ENCODE measurements around the gene ASPN.

The ASPN gene
- total RNA-seq, result 0 reads per million in 3 experiments

DNA sequence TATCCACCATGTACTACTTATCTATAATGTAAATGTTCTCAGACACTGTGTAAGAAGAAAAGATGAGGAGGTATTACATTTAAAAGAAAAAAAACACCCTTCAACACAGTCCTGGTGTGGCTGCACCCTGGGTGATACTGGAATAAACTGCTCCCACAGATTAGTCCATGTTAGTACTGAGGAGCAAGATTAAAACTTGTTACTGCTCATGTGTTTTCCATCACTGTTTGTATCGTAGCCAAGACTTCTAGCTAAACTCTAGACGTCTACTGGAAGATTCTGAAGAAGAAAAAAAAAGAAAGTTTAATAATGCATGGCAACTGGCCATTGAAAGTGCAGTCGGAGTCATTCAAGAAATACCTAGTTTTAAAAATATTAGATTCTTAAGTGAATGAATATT, at the start of gene ASPN:
Gene ASPN (minus strand): TSS at position 178 of the 400 bp plus-strand sequence.
- no peak for DNase-seq

- no peak for DNase-seq
These were observed 48.6 kb upstream of the ASPN start for GRCh38 chr9:92530893-92531292.

GRCh38 chr9:92529124-92529523, 46.8 kb upstream of the ASPN start:
- no peak for DNase-seq

DNA sequence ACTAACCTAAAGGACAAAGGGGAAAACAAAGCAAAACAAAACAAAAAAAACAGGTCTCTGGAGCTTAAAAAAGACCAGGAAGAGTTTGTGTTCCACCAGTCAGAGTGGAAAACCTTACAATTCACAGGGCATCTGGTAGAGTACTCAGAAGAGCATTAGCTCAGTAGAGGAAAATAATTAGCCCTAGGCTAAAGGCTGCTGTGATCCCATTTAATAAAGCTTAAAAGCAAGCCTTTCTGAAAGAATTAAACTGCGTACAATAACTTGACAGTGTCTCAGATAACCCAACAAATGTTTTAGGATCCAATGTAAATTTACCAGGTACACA, 46.2 kb upstream of the ASPN start:
- DNase-seq, result no peak

- DNase-seq, result no peak
These were observed 45.7 kb upstream of the ASPN start for GRCh38 chr9:92527832-92528521.

GRCh38 chr9:92527291-92527828, 45.1 kb upstream of the ASPN start:
- no peak for DNase-seq

- no peak for DNase-seq
These were observed 43.0 kb upstream of the ASPN start for GRCh38 chr9:92525306-92525705.

GRCh38 chr9:92524881-92525280, 42.6 kb upstream of the ASPN start:
- no peak for DNase-seq

- DNase-seq, result no peak
These were observed 41.0 kb upstream of the ASPN start for GRCh38 chr9:92522983-92523970.

GRCh38 chr9:92520837-92521236, 38.5 kb upstream of the ASPN start:
- no peak for DNase-seq

DNA sequence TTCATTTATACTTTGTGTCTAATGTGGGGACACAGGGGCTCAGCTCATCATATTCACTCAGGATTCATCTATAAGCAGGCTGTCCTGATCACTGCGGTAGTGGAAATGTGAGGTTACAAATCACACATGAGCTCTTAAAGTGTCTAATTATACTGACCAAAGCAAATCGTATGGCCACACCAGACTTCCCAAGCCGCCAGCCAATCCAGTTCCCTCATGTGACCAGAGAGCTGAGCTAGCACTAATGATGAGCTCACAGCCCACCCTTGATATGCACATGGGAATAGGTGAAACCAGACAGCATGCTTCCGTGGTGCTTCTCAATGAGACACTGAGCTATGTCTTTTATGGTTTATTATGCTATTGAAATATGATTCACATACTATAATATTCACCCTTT, 35.9 kb upstream of the ASPN start:
- no peak for DNase-seq

DNA sequence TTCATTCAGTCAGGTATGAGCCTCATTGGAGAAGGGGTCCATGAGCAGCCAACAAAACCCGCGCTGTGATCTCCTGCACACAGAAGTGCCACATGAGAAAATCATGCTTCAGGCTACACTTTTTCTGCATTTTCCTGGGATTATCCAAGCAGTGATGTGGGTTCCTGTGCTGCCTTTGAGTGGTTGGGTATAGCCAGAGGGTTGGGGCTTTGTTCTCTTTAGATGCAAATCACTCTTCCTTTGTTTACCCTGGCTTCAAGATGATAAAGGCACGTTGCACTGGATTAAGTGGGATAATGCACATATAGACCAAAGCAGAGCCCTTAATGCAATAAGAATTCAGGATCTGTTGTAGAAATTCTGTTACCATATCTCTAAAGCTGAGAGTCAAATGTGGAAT, 34.7 kb upstream of the ASPN start:
- DNase-seq, result no peak

GRCh38 chr9:92516521-92516920, 34.2 kb upstream of the ASPN start:
- DNase-seq, result no peak

- DNase-seq, result no peak
These were observed 32.3 kb upstream of the ASPN start for GRCh38 chr9:92514635-92515034.

GRCh38 chr9:92513349-92513748, 31.0 kb upstream of the ASPN start:
- DNase-seq, result no peak

DNA sequence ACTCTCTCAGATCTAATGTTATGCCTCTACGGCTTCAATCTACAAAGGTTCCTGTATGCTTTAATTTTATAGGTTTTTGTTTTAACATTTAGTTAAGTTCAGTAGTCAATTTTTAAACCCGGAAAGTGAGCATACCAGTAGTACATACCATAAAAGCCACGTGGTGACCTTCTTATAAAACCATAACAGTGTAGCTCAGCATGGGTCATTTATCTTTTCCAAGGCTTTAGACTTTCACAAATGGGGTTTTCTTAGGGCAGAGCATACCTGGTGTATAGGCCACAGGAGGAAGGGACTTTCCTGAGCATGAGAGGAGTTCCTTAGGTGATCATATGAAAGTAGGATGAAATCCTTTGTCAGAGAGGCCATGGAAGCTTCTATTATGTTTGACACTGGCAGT, 30.3 kb upstream of the ASPN start:
- DNase-seq, result no peak

DNA sequence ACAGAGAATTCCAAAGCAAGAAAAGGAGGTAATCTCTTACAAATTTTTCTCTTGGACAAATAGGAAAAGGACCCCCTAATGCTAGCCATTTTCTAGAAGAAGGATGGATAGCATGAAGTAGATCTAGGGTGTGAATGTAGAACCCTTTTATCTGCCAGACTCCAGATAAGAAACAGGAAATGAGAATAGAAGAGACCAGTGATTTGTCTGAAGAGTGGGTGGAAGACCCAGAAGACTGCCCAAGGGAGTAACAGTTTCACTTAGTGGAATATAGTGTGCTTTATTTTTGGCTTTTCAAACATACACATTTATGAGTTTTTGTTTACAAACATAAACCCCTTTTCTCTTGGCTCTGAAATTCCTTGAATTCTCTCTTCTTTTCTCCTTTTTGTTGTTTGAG, 28.4 kb upstream of the ASPN start:
- no peak for DNase-seq

- DNase-seq, result no peak
These were observed 26.7 kb upstream of the ASPN start for GRCh38 chr9:92509050-92509449.

DNA sequence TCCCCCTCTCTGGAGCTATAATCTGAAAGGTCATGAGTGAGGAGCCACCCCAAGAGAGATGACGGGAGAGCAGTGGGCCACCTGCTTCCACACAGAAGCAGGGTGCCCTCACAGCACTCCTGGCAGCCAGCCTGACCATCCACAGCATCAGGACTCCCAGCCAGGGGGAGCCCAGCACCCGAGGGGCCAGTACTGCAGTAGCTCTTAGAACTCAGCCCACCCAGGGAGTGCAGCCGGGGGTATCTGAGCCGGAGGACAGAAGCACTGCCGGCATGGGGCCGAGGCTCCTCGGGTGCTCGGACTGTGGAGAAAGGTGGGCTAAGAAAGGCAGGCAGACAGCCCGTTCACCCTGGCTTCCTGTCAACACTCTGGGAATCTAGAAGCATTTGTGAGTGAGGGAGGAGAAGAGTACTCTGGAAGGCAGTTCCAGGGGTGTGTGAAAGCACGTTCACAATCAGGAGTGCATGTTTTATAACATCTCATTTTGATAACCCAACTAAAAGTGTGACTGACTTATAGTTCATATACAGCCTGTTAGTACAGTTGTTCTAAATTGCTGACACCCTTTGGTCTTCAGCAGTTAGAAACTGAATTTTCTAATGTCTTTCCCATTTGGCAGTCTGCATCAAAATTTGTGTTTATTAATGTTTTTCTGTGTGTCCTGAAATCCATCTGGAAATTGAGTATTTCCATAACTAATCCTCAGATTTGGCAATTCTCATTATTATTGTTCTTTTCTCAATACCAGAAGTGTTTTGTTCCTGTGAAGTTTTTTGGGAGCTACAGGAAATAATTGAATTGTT, 25.9 kb upstream of the ASPN start:
- no peak for DNase-seq

GRCh38 chr9:92507496-92507895, 25.2 kb upstream of the ASPN start:
- no peak for DNase-seq

DNA sequence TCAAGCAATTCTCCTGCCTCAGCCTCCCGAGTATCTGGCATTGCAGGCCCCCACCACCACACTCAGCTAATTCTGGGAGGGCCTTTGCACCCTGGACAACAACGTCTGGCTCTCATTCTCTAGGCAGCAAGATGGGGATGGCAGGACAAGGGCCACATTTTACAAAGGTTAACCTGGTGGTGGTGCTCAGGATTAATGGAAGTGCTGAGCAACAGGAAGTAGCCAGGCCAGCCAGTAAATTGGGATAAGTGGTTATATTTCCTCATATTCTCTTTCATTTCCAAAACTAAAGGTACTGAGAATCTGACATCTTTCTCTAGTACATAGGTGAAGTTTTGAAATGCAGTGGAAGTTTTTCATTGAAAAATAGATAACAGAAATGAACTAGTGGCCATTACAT, 24.7 kb upstream of the ASPN start:
- DNase-seq, result no peak

DNA sequence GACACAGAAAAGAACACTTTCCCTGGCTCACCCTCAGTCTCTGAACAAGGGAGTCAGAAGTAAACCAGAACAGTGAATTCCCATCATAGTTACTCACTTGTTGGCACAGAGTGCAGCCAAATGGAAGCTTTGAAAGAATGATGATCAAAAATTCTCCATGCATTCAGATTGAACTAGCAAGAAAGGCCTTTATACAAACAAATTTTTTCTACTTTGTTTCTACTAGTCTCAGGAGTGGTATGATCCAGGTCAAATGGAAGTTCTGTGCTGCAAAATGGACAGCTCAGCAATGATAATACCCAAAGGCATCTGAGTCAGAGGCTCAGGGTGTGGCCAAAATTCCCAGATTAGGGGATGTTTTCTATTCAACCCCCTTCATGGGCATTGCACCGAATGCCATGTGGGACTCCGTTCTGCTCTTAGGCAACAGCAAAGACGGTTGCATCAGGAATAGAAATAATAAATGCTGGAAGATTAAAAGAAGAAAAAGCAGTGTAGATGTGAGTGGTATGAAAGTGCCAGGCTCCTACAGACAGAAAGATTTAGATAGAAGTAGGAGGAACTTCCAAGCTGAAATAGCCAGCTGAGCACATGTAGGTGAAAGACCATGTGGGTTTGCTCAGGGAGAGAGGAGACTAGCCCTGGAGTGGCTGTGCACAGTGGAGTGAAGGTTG, 24.0 kb upstream of the ASPN start:
- no peak for DNase-seq

DNA sequence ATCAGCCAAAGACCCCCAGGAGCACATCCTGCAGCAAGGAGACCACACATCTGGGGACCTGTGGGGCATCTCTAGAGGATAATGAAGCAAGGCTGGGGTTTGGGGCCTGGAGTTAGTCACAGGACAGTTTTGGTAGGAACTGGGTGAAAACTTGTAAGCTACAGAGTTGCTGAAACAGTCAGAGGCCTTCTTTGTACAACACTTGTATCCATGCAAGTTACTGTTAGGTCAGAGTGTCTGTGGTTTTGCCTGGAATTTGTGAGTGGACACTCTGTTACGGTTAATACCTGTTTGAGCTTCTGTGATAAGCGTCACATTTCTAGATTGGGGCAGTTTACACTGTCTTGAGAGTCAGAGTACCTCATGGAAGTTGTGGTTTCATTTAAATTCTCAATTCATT, 22.6 kb upstream of the ASPN start:
- DNase-seq, result no peak

All from central memory CD4-positive, alpha-beta T cell (primary cell).